Keratinocyte (primary cell): Measurements from ENCODE around the gene RAB14. TPM values are rescaled to one million over a fixed set of nuclear protein-coding genes. Genes with fewer than 3 reads are reported as not detected.

ENCODE experiments used
- DNase-seq: peaks from one replicate; pipeline ENCODE4 v3.0.0-alpha.2; 2011; ENCODE audit warnings: low read depth, missing footprints, low spot score
- FAIRE-seq: peaks from 2 replicates; lab custom pipeline; 2011; peaks lifted over from hg19 to GRCh38; lab: Jason Lieb, UNC
- H2AFZ ChIP-seq: 2 replicates; pipeline ENCODE4 v1.6.0; 2012; ENCODE audit warnings: low read length, control low read depth, inconsistent platforms; ENCODE audit not compliant: control insufficient read depth
- H3K27ac ChIP-seq: 2 replicates; pipeline ENCODE4 v1.5.1; 2011; ENCODE audit warnings: low read length; ENCODE audit not compliant: control insufficient read depth, insufficient read depth
- H3K27me3 ChIP-seq: 3 replicates; pipeline ENCODE4 v1.6.0; 2011; ENCODE audit warnings: low read length; ENCODE audit not compliant: control insufficient read depth, insufficient read depth; ENCODE audit errors: extremely low read depth
- H3K36me3 ChIP-seq, 2 experiments: 2 replicates in 1 of 2; 3 replicates in 1 of 2; pipeline ENCODE4 v1.5.1; 2011; ENCODE audit warnings: low read length in 2 of 2, mild to moderate bottlenecking in 1 of 2; ENCODE audit not compliant: control insufficient read depth in 2 of 2, insufficient read depth in 2 of 2; ENCODE audit errors: extremely low read depth in 1 of 2
- H3K4me1 ChIP-seq: 3 replicates; pipeline ENCODE4 v1.5.1; 2011; ENCODE audit warnings: low read length; ENCODE audit not compliant: control insufficient read depth, insufficient read depth; ENCODE audit errors: extremely low read depth
- H3K4me2 ChIP-seq: 3 replicates; pipeline ENCODE4 v1.6.0; 2011; ENCODE audit warnings: low read depth, low read length; ENCODE audit not compliant: control insufficient read depth, insufficient read depth; ENCODE audit errors: extremely low read depth
- H3K4me3 ChIP-seq, 3 experiments: fragments of 200-600 bp in 1 of 3; sonication (generic) in 1 of 3; 2 replicates in 2 of 3; 3 replicates in 1 of 3; pipeline ENCODE4 v1.5.1; 2011 to 2016; ENCODE audit warnings: low read length in 3 of 3, mild to moderate bottlenecking in 3 of 3, control low read depth in 2 of 3, inconsistent platforms in 1 of 3, low read depth in 1 of 3, mixed read lengths in 1 of 3, mixed run types in 1 of 3, moderate library complexity in 1 of 3; ENCODE audit not compliant: control insufficient read depth in 2 of 3, insufficient read depth in 2 of 3; ENCODE audit errors: extremely low read depth in 1 of 3
- H3K79me2 ChIP-seq: 2 replicates; pipeline ENCODE4 v1.6.0; 2012; ENCODE audit warnings: low read length; ENCODE audit not compliant: control insufficient read depth, insufficient read depth
- H3K9ac ChIP-seq: 3 replicates; pipeline ENCODE4 v1.6.0; 2011; ENCODE audit warnings: low read length; ENCODE audit not compliant: control insufficient read depth, insufficient read depth; ENCODE audit errors: extremely low read depth
- H3K9me1 ChIP-seq: 3 replicates; pipeline ENCODE4 v1.6.0; 2011; ENCODE audit warnings: low read length; ENCODE audit not compliant: control insufficient read depth, insufficient read depth; ENCODE audit errors: extremely low read depth
- H3K9me3 ChIP-seq: 2 replicates; pipeline ENCODE4 v1.5.1; 2012; ENCODE audit warnings: low read depth, low read length; ENCODE audit not compliant: control insufficient read depth
- H4K20me1 ChIP-seq: 3 replicates; pipeline ENCODE4 v1.6.0; 2011; ENCODE audit warnings: low read length; ENCODE audit not compliant: control insufficient read depth, insufficient read depth; ENCODE audit errors: extremely low read depth
- CTCF ChIP-seq, 3 experiments: IDR thresholded peaks in 1 of 3; conservative IDR thresholded peaks in 1 of 3; optimal IDR thresholded peaks in 1 of 3; 2 replicates in 2 of 3; 3 replicates in 1 of 3; pipeline versions ENCODE3 to v1.5.1; 2011; ENCODE audit warnings: low read length in 3 of 3, mild to moderate bottlenecking in 3 of 3, moderate library complexity in 2 of 3, control low read depth in 1 of 3, inconsistent platforms in 1 of 3; ENCODE audit not compliant: insufficient read depth in 2 of 3; ENCODE audit errors: extremely low read depth in 1 of 3
- EZH2 ChIP-seq: IDR thresholded peaks from one replicate; pipeline ENCODE4 v1.6.1; 2012; ENCODE audit warnings: inconsistent platforms, mild to moderate bottlenecking, low read length, moderate library complexity
- dilution Hi-C: fragments of 300-500 bp; cut with MboI; formaldehyde crosslinking; loops from one replicate; pipeline ENCODE4 v1.7.0; 2020; ENCODE audit warnings: low sequenced_read_pairs; ENCODE audit not compliant: extremely low pct_ligation_motif_present
- polyA plus RNA-seq, 5 experiments: library from polyadenylated mRNA; depleted of rRNA in 3 of 5; stranded (reverse) in 3 of 5; stranded (forward) in 1 of 5; unstranded in 1 of 5; fragments of >200 nt; gene quantifications; 1 replicate in 1 of 5; 2 replicates in 3 of 5; 3 replicates in 1 of 5; pipeline versions ENCODE4 v1.2.1 to v1.2.3, GENCODE V29; 2011 to 2012; ENCODE audit warnings: missing spikeins in 2 of 5, low read depth in 1 of 5, low replicate concordance in 1 of 5

The RAB14 gene
- polyA plus RNA-seq, 1 donor (not counting 4 experiments of a cell fraction or from before 2014, with no cell fraction given) = 42.8 TPM

GRCh38 chr9:121178676-121179372 is 22.8 kb downstream of the RAB14 start:
- Histone ChIP-seq H2AFZ (no peak overlapping the region), H4K20me1 (no peaks in the 10 kb centered on the region), H3K4me3 (no peak overlapping the region), H3K27ac (no peak overlapping the region), H3K9me3 (no peaks in the 10 kb centered on the region), H3K4me2 (no peak overlapping the region), H3K9ac (no peak overlapping the region), H3K9me1 (no peaks in the 10 kb centered on the region), H3K36me3 (peaks cover 16 to 30% of the 10 kb centered on the region in 2 experiments), H3K27me3 (no peaks in the 10 kb centered on the region), H3K4me1 (no peaks in the 10 kb centered on the region), H3K79me2 (peaks cover 13% of the 10 kb centered on the region)
- TF ChIP-seq EZH2 (no peak), CTCF (optimal IDR thresholded peaks at IDR 0.05 in 1 of 3, IDR thresholded peaks at IDR 0.05 in 1 of 3, conservative IDR thresholded peaks at IDR 0.05 in 1 of 3; ENCODE audit: extremely low read depth in 1 of 3, insufficient read depth in 2 of 3, low read length in 3 of 3) (no peak)
- DNase-seq = no peak
- dilution Hi-C loops = no loop called here
- FAIRE-seq = no peak

GRCh38 chr9:121173501-121173900 is 28.2 kb downstream of the RAB14 start:
- H3K9me3 ChIP-seq = no peaks in the 10 kb centered on the region
- H3K4me1 ChIP-seq = no peaks in the 10 kb centered on the region
- no peak overlapping the region for H2AFZ ChIP-seq
- H3K9me1 ChIP-seq = no peaks in the 10 kb centered on the region
- no peak overlapping the region for H3K4me3 ChIP-seq
- FAIRE-seq (no peak), DNase-seq (no peak)
- no peaks in the 10 kb centered on the region for H3K79me2 ChIP-seq
- H3K36me3 ChIP-seq = peaks cover 3 to 29% of the 10 kb centered on the region in 2 experiments
- dilution Hi-C loops = no loop called here
- H3K9ac ChIP-seq = no peak overlapping the region
- H4K20me1 ChIP-seq = no peaks in the 10 kb centered on the region
- no peaks in the 10 kb centered on the region for H3K27me3 ChIP-seq
- H3K4me2 ChIP-seq = no peak overlapping the region
- H3K27ac ChIP-seq = no peak overlapping the region
- TF ChIP-seq EZH2 = no peak
- no peak for TF ChIP-seq CTCF (optimal IDR thresholded peaks at IDR 0.05 in 1 of 3, IDR thresholded peaks at IDR 0.05 in 1 of 3, conservative IDR thresholded peaks at IDR 0.05 in 1 of 3; ENCODE audit: extremely low read depth in 1 of 3, insufficient read depth in 2 of 3, low read length in 3 of 3)
